Measurements from ENCODE around the gene MRGPRD.

The MRGPRD gene

GRCh38 chr11:68959465-68960293 is 21.1 kb downstream of the MRGPRD start:
- no peak overlapping the region for H3K4me3 ChIP-seq (ENCODE audit: insufficient read length, low read depth)
- H3K4me1 ChIP-seq (ENCODE audit: insufficient read depth, insufficient read length): no peaks in the 10 kb centered on the region
- TF ChIP-seq SUZ12 (IDR thresholded peaks at IDR 0.05; ENCODE audit: extremely low read depth, insufficient read depth, insufficient read length): no peak
- TF ChIP-seq YY1 (IDR thresholded peaks at IDR 0.05; ENCODE audit: insufficient read depth, insufficient read length): no peak
- TF ChIP-seq ZNF274 (IDR thresholded peaks at IDR 0.05; ENCODE audit: low read depth, low read length): no peak
- peaks cover 8% of the 10 kb centered on the region; the same call in 1 of the 2 replicates for H3K9me3 ChIP-seq (ENCODE audit: insufficient read depth, low read length)
- no peak overlapping the region for H3K9ac ChIP-seq (ENCODE audit: insufficient read length, low read depth)
- H3K27me3 ChIP-seq (ENCODE audit: insufficient read depth, insufficient read length): no peaks in the 10 kb centered on the region
- no peak for DNase-seq (ENCODE audit: low read depth, low spot score)
- H3K36me3 ChIP-seq (ENCODE audit: insufficient read depth, insufficient read length, low read length): no peaks in the 10 kb centered on the region

- H3K9me3 ChIP-seq (ENCODE audit: insufficient read depth, low read length): no peaks in the 10 kb centered on the region
- H3K4me3 ChIP-seq (ENCODE audit: insufficient read length, low read depth): no peak overlapping the region
- H3K27me3 ChIP-seq (ENCODE audit: insufficient read depth, insufficient read length): no peaks in the 10 kb centered on the region
- no peaks in the 10 kb centered on the region for H3K36me3 ChIP-seq (ENCODE audit: insufficient read depth, insufficient read length, low read length)
- no peak for DNase-seq (ENCODE audit: low read depth, low spot score)
- TF ChIP-seq ZNF274 (IDR thresholded peaks at IDR 0.05; ENCODE audit: low read depth, low read length) (no peak), SUZ12 (IDR thresholded peaks at IDR 0.05; ENCODE audit: extremely low read depth, insufficient read depth, insufficient read length) (no peak), YY1 (IDR thresholded peaks at IDR 0.05; ENCODE audit: insufficient read depth, insufficient read length) (no peak)
- no peak overlapping the region for H3K9ac ChIP-seq (ENCODE audit: insufficient read length, low read depth)
- no peaks in the 10 kb centered on the region for H3K4me1 ChIP-seq (ENCODE audit: insufficient read depth, insufficient read length)
Measured at GRCh38 chr11:68958211-68958610, 22.6 kb downstream of the MRGPRD start.

- DNase-seq (ENCODE audit: low read depth, low spot score): no peak
- no peaks in the 10 kb centered on the region for H3K36me3 ChIP-seq (ENCODE audit: insufficient read depth, insufficient read length, low read length)
- no peak overlapping the region for H3K4me3 ChIP-seq (ENCODE audit: insufficient read length, low read depth)
- H3K27me3 ChIP-seq (ENCODE audit: insufficient read depth, insufficient read length): no peaks in the 10 kb centered on the region
- H3K9ac ChIP-seq (ENCODE audit: insufficient read length, low read depth): no peak overlapping the region
- H3K9me3 ChIP-seq (ENCODE audit: insufficient read depth, low read length): no peaks in the 10 kb centered on the region
- no peaks in the 10 kb centered on the region for H3K4me1 ChIP-seq (ENCODE audit: insufficient read depth, insufficient read length)
- TF ChIP-seq SUZ12 (IDR thresholded peaks at IDR 0.05; ENCODE audit: extremely low read depth, insufficient read depth, insufficient read length) (no peak), ZNF274 (IDR thresholded peaks at IDR 0.05; ENCODE audit: low read depth, low read length) (no peak), YY1 (IDR thresholded peaks at IDR 0.05; ENCODE audit: insufficient read depth, insufficient read length) (no peak)
Measured at GRCh38 chr11:68956547-68957254, 24.1 kb downstream of the MRGPRD start.

GRCh38 chr11:68956142-68956541 is 24.6 kb downstream of the MRGPRD start:
- no peak overlapping the region for H3K4me3 ChIP-seq (ENCODE audit: insufficient read length, low read depth)
- peaks cover under 1% of the 10 kb centered on the region for H3K4me1 ChIP-seq (ENCODE audit: insufficient read depth, insufficient read length)
- no peaks in the 10 kb centered on the region for H3K36me3 ChIP-seq (ENCODE audit: insufficient read depth, insufficient read length, low read length)
- no peak overlapping the region for H3K9ac ChIP-seq (ENCODE audit: insufficient read length, low read depth)
- no peak for TF ChIP-seq YY1 (IDR thresholded peaks at IDR 0.05; ENCODE audit: insufficient read depth, insufficient read length)
- TF ChIP-seq ZNF274 (IDR thresholded peaks at IDR 0.05; ENCODE audit: low read depth, low read length): no peak
- no peak for TF ChIP-seq SUZ12 (IDR thresholded peaks at IDR 0.05; ENCODE audit: extremely low read depth, insufficient read depth, insufficient read length)
- H3K27me3 ChIP-seq (ENCODE audit: insufficient read depth, insufficient read length): no peaks in the 10 kb centered on the region
- DNase-seq (ENCODE audit: low read depth, low spot score): no peak
- H3K9me3 ChIP-seq (ENCODE audit: insufficient read depth, low read length): no peaks in the 10 kb centered on the region

GRCh38 chr11:68955607-68955958 is 25.2 kb downstream of the MRGPRD start:
- no peak for DNase-seq (ENCODE audit: low read depth, low spot score)
- Histone ChIP-seq H3K4me1 (ENCODE audit: insufficient read depth, insufficient read length) (peaks cover 3% of the 10 kb centered on the region), H3K36me3 (ENCODE audit: insufficient read depth, insufficient read length, low read length) (no peaks in the 10 kb centered on the region), H3K9me3 (ENCODE audit: insufficient read depth, low read length) (no peaks in the 10 kb centered on the region), H3K4me3 (ENCODE audit: insufficient read length, low read depth) (no peak overlapping the region), H3K27me3 (ENCODE audit: insufficient read depth, insufficient read length) (no peaks in the 10 kb centered on the region), H3K9ac (ENCODE audit: insufficient read length, low read depth) (no peak overlapping the region)
- TF ChIP-seq YY1 (IDR thresholded peaks at IDR 0.05; ENCODE audit: insufficient read depth, insufficient read length): no peak
- TF ChIP-seq SUZ12 (IDR thresholded peaks at IDR 0.05; ENCODE audit: extremely low read depth, insufficient read depth, insufficient read length): no peak
- TF ChIP-seq ZNF274 (IDR thresholded peaks at IDR 0.05; ENCODE audit: low read depth, low read length): no peak

GRCh38 chr11:68954836-68955606 is 25.8 kb downstream of the MRGPRD start:
- no peak for DNase-seq (ENCODE audit: low read depth, low spot score)
- TF ChIP-seq SUZ12 (IDR thresholded peaks at IDR 0.05; ENCODE audit: extremely low read depth, insufficient read depth, insufficient read length): no peak
- TF ChIP-seq ZNF274 (IDR thresholded peaks at IDR 0.05; ENCODE audit: low read depth, low read length): no peak
- TF ChIP-seq YY1 (IDR thresholded peaks at IDR 0.05; ENCODE audit: insufficient read depth, insufficient read length): no peak
- no peak overlapping the region for H3K9ac ChIP-seq (ENCODE audit: insufficient read length, low read depth)

More at GRCh38 chr11:68954836-68955606, 25.8 kb downstream of the MRGPRD start:
- Histone ChIP-seq H3K36me3 (ENCODE audit: insufficient read depth, insufficient read length, low read length) (no peaks in the 10 kb centered on the region), H3K4me1 (ENCODE audit: insufficient read depth, insufficient read length) (peaks cover 5% of the 10 kb centered on the region), H3K9me3 (ENCODE audit: insufficient read depth, low read length) (no peaks in the 10 kb centered on the region), H3K27me3 (ENCODE audit: insufficient read depth, insufficient read length) (no peaks in the 10 kb centered on the region), H3K4me3 (ENCODE audit: insufficient read length, low read depth) (no peak overlapping the region)
